Astrocyte of the hippocampus (primary cell): ENCODE results near the gene AMZ1.

Experiments used
- DNase-seq: peaks from one replicate; pipeline ENCODE4 v3.0.0; 2011; ENCODE audit warnings: low read depth, low spot score

AMZ1 gene

DNA sequence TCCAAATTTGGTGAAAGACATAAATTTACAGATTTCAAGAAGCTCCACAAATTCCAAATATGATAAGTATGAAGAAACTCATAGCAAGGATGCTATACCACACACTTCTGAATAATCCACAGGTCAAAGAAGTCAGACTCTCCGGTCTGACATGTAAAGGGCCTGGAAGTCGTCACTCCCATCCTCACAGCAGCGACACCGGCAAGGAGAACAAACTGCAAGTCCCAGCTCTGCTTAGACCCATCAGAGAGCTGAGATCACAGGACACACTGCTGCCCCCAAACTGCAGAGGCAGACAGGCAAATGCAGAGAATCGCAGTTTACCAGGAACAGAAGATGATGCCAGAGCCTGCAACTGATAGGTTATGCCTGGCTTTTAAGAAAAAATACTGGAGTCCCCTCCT lies 62.0 kb downstream of the AMZ1 start:
- DNase-seq: no peak

DNA sequence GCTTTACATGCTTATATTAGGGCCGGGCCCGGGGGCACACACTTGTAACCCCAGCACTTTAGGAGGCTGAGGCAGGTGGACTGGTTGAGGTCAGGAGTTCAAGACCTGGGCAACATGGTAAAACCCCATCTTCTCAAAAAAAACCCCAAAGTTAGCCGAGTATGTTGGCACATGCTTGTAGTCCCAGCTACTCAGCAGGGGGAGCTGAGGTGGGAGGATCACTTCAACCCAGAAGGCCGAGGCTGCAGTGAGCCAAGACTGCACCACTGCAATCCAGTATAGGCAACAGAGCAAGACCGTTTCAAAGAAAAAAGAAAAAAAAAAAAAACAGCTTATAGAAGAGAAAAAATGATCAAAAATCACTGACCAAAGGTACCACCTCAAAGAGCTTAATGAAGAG lies 63.1 kb downstream of the AMZ1 start:
- no peak for DNase-seq

DNA sequence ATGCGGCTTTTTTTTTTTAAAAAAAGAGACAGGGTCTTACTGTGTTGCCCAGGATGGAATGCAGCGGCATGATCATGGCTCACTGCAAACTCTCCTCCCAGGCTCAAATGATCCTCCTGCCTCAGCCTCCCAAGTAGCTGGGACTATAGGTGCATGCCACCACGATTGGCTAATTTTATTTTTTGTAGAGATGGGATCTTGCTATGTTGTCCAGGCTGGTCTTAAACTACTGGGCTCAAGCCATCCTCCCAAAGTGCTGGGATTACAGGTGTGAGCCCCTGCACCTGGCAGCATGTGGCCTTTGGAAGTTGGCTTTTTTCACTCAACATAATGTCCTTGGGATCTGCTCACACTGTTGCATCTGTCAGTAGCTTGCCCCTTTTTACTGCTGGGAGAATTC lies 65.1 kb downstream of the AMZ1 start:
- no peak for DNase-seq

DNA sequence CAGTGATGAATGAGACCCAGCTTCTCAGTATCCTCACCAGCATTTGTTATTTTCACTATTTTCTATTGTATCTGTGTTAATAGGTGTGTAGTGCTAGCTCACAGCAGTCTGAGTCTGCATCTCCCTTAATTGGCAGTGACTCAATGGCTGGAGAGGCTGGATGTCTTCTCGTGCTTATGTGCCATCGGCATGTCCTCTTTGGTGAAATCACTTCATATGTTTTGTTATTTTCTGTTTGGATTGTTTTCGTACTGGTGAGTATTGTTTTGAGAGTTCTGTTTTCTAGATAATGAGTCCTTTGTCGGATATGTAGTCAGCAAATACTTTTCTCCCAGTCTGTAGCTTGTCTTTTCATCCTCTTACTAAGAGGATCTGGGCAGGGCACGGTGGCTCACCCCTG lies 66.1 kb downstream of the AMZ1 start:
- DNase-seq: peak; percentile 59

DNA sequence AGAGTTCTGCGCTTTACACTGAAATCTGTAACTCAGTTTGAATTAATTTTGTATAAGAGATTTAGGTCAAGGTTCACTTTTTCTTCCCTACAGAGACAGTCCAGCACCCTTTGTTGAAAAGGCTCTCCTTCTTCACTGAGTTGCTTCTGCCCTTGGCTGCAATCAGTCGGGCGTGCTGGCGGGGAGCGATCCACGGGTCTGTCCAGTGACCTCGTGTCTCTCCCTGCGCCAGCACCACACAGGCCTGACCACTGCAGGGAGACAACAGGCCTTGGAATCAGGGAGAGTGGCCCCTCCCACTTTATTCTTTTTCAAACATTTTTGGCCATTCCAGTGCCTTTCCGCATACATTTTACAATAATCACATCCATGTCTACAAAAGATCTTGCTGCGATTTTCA lies 66.9 kb downstream of the AMZ1 start:
- no peak for DNase-seq

DNA sequence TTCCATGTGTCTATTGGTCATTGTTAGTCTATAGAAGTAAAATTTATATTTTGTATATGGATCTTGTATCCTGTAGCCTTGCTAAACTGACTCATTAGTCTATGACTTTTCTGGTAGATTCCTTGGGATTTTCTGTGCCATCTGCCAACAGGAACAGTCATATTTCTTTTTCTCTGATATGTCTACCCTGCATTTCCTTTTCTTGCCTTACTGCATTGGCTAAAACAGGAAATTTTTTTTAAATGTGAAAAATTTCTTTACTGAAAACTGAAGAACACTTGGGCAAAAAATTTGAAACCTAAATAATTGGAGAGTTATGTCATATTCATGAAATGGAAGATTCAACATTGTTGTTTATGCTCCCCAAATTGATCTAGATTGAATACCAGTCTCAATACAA lies 67.5 kb downstream of the AMZ1 start:
- no peak for DNase-seq

DNA sequence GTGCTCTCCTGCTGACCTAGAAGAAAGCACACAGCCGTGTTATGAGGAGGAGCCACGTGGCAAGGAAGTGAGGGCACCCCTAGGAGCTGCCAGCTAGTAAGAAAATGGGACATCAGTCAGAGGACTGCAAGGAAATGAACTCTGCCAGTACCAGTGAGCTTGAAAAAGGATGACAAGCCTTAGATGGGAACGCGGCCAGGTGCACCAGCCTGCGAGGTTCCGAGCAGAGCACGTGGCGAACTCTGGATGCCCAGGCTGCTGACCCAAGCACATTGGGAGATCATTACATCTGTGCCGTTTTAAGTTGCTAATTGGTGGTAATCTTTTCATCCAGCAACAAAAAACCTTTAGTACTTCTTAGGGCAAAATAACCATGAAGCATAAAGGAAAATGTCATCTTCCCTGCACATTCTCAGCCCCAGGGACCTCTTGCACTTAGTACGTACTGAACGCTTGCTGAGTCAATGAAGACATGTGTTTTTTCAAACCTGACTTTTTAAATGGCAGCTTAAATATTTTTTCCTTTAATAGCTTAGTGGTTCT lies 69.4 kb downstream of the AMZ1 start:
- peak; percentile 80 for DNase-seq

DNA sequence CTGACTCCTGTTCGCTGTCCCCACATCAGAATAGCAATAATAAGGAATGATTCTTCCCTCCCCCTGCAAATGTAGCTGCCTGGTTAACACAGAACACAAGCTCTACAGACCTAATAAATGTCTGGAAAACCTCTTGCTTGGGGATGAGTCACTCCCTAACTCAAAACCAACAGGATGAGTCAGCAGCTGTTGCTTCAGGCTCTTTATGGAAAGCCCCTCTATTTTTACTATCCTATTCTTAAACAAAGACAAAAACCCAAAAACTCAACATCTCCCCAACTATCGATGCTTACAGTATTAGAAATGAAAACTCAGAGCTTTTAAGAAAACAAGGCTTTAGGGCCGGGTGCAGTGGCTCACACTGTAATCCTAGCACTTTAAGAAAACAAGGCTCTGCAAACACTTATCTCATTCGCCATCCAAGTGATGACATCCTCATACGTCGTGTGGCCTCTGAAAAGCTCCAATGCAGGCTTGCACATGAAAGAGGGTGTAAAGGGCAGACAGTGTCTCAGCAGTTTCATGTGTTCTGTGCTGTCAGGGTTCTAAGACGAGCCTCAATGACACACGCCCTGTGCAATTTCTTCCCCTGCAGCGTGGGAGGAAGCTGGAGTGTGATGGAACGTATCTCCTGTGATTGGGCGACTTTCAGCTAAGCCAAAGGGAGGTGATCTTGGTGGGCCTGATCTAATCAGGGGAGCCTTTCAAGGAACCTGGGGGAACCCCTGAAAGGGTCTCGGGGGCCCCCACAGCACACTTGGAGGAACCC lies 70.1 kb downstream of the AMZ1 start:
- DNase-seq: peak; percentile 95

DNA sequence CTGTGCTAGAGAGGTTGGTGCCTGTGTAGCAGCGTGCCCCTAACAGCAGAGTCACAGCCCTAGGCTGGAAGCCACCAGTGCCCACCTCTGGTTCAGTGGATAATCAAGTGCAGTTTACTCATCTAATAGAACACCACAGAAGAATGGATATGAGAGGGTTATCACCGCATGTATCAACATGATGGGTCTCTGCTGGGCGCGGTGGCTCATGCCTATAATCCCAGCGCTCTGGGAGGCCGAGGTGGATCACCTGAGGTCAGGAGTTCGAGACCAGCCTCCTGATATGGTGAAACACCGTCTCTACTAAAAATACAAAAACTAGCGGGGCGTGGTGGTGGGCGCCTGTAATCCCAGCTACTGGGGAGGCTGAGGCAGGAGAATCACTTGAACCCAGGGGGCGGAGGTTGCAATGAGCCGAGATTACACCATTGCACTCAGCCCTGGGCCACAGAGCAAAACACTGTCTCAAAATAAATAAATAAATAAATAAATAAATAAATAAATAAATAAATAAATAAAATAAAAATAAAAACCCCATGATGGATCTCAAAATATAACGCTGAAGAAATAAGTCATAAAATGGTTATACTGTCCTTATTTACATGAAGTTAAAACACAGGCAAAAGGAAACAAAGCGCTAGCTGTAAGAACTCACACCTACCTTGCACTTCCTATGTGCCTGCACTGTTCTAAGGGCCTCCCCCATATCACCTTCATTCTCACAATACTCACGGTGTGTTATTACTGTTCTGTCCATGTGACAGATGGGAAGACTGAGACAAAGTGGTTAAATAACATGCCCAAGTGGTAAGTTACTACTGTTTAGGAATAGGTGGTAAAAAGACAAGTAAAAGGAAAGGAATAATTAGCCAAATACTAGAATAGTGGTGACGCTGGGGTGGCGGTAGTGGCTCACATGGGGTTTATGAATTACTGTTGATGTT lies 70.9 kb downstream of the AMZ1 start:
- DNase-seq: no peak

DNA sequence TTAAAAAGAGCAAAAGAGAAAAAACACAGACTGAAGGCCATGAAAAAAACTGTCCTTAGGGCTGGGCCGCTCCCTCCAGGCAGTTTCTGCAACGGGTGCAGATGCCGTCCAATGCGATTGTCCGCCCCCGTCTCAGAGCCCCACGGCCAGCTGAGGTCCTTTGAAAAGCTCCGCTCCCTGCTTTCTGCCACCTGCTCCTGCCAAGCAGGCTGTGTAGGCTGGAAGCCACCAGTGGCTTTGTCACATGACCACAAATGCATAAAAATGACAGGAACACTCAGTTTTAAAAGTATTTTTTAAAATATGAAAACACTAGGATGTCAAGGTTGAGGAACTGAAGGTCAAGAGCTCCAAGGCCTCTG lies 71.7 kb downstream of the AMZ1 start:
- DNase-seq: no peak

DNA sequence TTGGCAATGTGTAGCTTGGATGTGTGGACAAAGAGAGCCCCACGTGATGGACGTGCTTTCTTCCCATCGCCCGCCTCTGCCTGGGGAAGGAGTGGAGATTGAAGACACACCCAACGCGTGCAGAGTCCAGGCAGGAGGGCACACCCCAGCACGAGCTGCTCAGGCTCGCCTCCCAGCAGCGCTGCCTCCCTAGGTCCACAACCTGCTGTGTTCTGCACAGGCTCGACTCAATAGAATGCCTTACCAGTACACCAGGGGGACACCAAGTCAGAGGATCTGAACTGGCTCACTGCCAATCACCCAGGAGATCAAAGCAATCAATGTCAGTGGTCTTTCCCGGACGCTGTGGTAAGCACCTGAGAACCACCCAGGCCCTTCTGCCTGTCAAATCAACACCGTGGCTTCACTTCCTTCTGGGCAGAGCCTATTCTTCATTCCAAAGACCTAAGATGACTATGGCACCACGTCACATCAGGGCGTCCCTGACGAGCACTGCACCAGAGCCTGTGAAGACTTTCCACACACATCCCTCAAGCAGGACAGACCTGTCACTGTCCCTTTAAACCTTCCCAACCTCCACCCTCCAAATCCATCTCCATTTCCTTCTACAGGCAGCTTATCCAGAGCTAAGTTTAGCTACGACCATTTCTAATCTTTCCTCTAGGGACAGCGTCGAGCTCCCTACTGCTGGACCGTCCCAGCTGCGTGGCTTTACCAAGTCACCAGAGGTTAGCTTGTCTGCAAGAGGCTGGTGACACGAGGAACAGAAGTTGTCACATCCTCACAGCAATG lies 72.3 kb downstream of the AMZ1 start:
- DNase-seq: peak; percentile 56

DNA sequence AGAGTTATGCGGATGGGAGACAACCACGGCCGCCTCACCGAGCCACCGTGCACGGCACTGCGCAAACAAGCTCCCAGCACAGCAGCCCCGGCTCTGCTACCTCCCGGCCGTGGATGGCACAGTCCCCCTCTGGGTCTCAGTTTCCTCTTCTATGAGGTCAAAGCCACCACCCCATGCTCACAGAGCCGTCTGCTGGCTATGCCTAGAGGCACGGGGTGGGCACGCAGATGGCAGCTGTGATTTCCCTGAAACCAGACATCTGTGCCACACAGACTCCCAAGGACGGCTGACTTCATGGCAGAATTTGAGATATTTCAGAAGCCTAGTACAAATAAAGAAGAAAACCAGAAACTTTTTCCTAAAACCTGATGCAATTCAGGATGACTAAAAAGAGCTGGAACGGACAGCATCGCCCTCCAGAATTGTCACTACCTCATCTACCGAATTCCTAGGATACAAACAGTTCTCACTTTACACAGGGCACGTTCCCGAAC lies 73.2 kb downstream of the AMZ1 start:
- DNase-seq: no peak

DNA sequence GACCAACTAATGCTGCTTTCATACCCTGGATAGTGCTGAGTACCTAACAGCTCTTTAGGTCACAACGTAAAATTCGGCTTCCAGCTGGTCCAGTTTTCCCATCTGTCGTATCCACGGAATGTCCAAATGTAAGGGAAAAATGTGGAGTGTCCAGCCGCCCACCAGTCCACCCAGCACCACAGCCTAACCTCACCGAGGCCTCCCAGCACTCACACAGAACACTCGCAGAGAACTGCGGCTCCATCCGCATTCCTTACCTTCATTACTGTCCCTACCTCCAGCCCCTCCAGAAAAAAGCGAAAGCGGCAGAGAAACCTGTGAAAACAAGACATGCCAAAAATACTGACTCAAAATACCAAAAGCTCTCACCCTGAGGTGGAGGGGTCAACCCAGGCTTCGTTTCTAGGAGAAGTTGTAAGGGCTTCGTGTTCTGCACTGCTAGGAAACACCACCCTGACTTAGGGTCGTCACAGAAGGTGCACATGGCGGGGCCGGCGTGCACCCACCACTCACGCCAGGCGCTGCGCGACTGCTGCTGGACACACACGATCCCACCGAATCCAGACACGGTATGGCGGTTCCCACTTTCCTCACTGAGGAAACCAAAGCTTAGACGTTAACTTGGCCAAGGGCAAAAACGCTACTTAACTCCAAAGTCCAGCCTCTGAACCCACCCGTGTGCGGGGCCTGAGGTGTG lies 73.9 kb downstream of the AMZ1 start:
- DNase-seq: no peak

DNA sequence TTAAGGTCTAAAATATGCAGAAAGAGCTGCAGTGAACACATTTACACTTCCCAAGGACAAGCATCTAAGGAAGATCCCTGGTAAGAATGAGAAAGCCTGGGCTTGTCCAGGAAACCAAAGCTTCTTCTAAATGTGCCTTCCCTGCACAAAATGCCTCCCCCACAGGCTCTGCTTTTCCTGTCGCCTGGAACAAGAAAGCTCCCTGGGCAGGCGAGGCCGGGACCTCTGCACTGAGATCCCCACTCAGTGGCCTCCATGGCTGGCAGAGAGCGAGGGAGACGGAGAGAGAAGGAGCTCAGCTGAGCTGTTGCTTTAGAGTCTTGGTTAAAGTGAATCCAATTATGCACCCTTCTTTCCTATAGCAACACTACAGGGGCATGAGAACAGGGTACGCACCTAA lies 75.6 kb downstream of the AMZ1 start:
- DNase-seq: no peak

DNA sequence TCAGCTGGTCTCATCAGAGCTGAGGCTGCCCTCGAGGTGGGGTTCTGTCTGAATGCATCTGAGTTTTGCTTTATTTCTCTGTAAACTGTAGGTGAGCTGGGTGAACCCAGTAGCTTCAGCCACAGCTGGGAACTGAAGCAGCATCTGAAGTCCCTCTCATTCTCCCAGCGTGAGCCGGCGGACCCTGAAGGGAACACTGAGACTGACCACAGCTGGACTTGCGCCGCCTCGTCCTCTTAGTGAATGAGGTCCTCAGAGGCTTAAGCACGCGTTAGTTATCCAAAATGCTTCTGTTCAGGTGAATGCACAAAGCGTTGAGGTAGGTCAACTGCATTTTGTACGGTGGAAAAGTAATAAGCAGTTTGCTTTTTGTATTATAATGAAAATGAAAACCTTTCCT lies 76.6 kb downstream of the AMZ1 start:
- no peak for DNase-seq
